ENCODE data around the gene UGDH. TPM values are rescaled to one million over a fixed set of nuclear protein-coding genes. Genes with fewer than 3 reads are reported as not detected.
A peak's percentile ranks its signal among the peaks of the same experiment; 100 is the strongest.

The UGDH gene
- total RNA-seq, 1 experiment from 2014 or later: 104 TPM

- Histone ChIP-seq H3K14ac (ENCODE audit: insufficient read depth, low read length) (no peak overlapping the region), H3K18ac (ENCODE audit: insufficient read length, low read depth, low read length) (no peak overlapping the region), H3K23ac (ENCODE audit: insufficient read length, low read depth, low read length) (no peak overlapping the region), H3K9me3 (ENCODE audit: control insufficient read depth, low read depth, low read length) (peaks cover 29% of the 10 kb centered on the region), H3T11ph (ENCODE audit: low read length) (no peak overlapping the region), H4K8ac (replicated peaks; ENCODE audit: insufficient read length, low read depth, low read length) (no peak overlapping the region), H3K79me2 (ENCODE audit: insufficient read depth, low read length) (peaks cover 7% of the 10 kb centered on the region; the same call in 1 of the 2 replicates), H4K20me1 (ENCODE audit: control insufficient read depth, insufficient read depth, insufficient read length) (no peaks in the 10 kb centered on the region), H2BK15ac (ENCODE audit: low read depth, low read length) (no peak overlapping the region), H3K4me1 (ENCODE audit: insufficient read depth, low read length) (no peaks in the 10 kb centered on the region), H2BK12ac (ENCODE audit: insufficient read length, low read depth, low read length) (no peak overlapping the region), H2BK20ac (ENCODE audit: low read depth, low read length, poor library complexity, severe bottlenecking) (no peak overlapping the region), H3K79me1 (ENCODE audit: insufficient read depth, low read depth, low read length, poor library complexity, severe bottlenecking) (peaks cover 3% of the 10 kb centered on the region), H2BK5ac (ENCODE audit: insufficient read length, low read length) (no peak overlapping the region), H4K5ac (ENCODE audit: insufficient read length, low read depth, low read length) (no peak overlapping the region), H3K23me2 (ENCODE audit: insufficient read length, low read depth, low read length, poor library complexity, severe bottlenecking) (peaks cover 9% of the 10 kb centered on the region), H2AFZ (ENCODE audit: low read length) (no peak overlapping the region), H4K91ac (ENCODE audit: insufficient read length, low read depth, low read length) (no peak overlapping the region), H3K27ac (ENCODE audit: insufficient read length, low read depth, low read length) (no peak overlapping the region), H3K27me3 (ENCODE audit: insufficient read depth, low read length) (no peaks in the 10 kb centered on the region), H3K9ac (ENCODE audit: extremely low read depth, insufficient read length, low read length) (no peak overlapping the region), H3K56ac (ENCODE audit: insufficient read length, low read depth, low read length) (no peak overlapping the region), H3K4ac (ENCODE audit: low read depth, low read length) (no peak overlapping the region), H2BK120ac (ENCODE audit: low read depth, low read length, poor library complexity, severe bottlenecking) (no peak overlapping the region), H2AK5ac (ENCODE audit: insufficient read length, low read length) (no peak overlapping the region), H3K4me2 (ENCODE audit: insufficient read depth, insufficient read length, low read length) (no peak overlapping the region)
- Mint-ChIP-seq H3K27me3 (ENCODE audit: low read depth) (no peaks in the 10 kb centered on the region; the same call in 1 of the 2 replicates), H3K27ac (no peak overlapping the region), H3K9me3 (peaks cover 50 to 53% of the 10 kb centered on the region in 2 experiments), H3K4me1 (peaks cover 12 to 15% of the 10 kb centered on the region in 2 experiments), H3K36me3 (ENCODE audit: insufficient read depth in 1 of 3, low read depth in 3 of 3) (peaks cover 55 to 63% (median 59%) of the 10 kb centered on the region in 3 experiments), H3K4me3 (peak overlapping the region; percentile 63 to 97; a peak in 3 of 5 replicates)
- DNase-seq: no peak
- TF ChIP-seq CTCF (conservative IDR thresholded peaks at IDR 0.05): no peak
- WGBS (ENCODE audit: extremely low coverage, insufficient read length, low lambda C conversion rate): no CpG with 5 or more reads among the region's 2 CpGs
Measured at GRCh38 chr4:39529534-39529933, 2.3 kb upstream of the UGDH start.
